HG03558 (cell line): ENCODE measurements around the gene ABCC3.

ENCODE experiments used
- ATAC-seq: cut with Tn5 transposase; IDR thresholded peaks from one replicate; pipeline ENCODE4 v1.9.1; 2021; ENCODE audit warnings: moderate number of reproducible peaks; ENCODE audit not compliant: unreplicated experiment; ENCODE audit errors: extremely low read depth

The ABCC3 gene

DNA sequence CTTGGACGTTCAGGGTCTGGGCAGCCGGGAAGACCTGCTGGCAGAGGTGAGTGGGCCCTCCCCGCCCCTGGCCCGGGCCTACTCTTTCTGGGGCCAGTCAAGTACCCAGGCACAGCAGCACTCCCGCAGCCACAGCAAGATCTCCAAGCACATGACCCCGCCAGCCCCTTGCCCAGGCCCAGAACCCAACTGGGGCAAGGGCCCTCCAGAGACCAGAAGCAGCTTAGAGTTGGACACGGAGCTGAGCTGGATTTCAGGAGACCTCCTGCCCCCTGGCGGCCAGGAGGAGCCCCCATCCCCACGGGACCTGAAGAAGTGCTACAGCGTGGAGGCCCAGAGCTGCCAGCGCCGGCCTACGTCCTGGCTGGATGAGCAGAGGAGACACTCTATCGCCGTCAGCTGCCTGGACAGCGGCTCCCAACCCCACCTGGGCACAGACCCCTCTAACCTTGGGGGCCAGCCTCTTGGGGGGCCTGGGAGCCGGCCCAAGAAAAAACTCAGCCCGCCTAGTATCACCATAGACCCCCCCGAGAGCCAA is 8.6 kb upstream of the ABCC3 start:
- no peak for ATAC-seq

GRCh38 chr17:50627036-50627781 is 7.5 kb upstream of the ABCC3 start:
- no peak for ATAC-seq

GRCh38 chr17:50627782-50628601 is 6.7 kb upstream of the ABCC3 start:
- ATAC-seq, result no peak

GRCh38 chr17:50629902-50630301 is 4.8 kb upstream of the ABCC3 start:
- no peak for ATAC-seq

- ATAC-seq, result no peak
Measured at GRCh38 chr17:50630524-50631194, 4.0 kb upstream of the ABCC3 start.

DNA sequence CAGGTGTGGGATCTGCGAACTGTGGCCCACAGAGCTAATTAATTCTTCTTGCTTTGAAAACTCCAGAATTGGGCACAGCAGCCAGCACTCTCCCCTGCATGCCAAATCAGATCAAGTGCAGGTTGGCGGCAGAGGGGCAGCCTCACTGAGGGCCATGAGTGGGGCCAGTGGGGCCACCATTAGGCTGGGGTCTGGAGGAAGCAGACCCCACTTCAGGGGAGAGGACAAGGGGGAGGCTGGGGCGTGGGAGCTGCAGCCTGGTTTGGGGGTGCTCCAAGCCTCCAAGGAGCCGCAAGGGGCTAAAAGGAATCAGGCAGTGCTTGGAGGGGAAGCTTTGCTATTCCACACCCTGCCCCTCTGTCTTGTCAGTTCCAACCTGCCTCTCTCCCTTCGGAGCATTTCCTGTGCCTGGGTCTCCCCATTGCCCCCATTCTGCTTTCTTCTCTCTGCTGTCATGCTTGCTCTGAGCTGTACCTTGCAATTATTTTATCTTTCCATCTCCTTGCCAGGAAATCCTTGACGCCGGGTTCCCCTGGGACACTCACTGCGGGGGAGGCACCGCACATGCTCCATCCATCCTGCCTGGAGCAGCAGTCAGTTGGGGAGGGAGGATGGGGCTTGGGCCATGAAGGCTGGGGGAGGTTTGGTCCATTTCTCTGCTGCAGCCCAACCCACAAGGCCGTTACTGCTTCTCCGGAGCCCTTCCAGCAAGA is 3.3 kb upstream of the ABCC3 start:
- no peak for ATAC-seq

DNA sequence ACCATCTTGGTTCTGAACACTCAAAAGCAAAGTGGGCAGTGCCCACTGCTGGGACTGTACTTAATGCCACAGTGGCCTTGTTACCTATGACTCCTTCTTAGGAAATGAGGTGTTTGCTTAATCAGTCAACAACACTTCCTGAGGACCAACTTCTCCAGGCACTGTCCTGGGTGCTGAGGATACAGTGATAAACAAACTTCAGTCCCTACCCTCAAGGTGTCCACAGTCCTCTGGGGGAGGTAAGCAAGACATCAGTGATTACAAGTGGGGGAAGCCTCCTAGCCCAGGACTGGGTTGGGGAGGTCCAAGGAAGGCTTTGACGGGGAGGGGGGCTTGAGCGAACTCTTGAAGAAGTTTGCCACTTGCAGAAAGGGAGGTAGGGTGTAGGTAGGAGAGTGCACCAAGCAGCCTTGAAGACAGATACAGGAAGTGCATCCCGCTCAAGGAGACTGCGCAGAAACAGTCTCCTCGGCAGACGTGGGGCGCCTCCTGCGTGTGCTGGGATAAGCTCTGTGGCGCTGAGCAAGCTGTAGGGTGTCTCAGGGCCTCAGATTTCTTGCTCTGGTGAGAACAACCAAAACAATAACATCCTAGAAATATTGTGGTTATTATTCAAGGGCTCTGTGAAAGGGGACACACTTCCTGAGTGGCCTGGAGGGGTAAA is 2.6 kb upstream of the ABCC3 start:
- no peak for ATAC-seq

GRCh38 chr17:50632637-50633036 is 2.0 kb upstream of the ABCC3 start:
- ATAC-seq, result no peak

- ATAC-seq, result no peak
Measured at GRCh38 chr17:50633683-50634082, 998 bp upstream of the ABCC3 start.

GRCh38 chr17:50634915-50635731 is 442 bp downstream of the ABCC3 start:
- ATAC-seq, result no peak

DNA sequence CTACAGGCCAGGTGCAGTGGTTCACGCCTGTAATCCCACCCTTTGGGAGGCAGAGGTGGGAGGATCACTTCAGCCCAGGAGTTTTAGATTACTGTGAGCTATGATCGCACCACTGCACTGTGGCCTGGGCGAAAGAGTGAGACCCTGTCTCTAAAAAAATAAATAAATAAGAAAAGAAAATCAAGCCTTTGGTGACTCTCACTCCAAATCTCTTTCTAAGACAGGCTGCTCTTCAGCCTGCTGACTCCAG is 976 bp downstream of the ABCC3 start:
- ATAC-seq, result no peak

DNA sequence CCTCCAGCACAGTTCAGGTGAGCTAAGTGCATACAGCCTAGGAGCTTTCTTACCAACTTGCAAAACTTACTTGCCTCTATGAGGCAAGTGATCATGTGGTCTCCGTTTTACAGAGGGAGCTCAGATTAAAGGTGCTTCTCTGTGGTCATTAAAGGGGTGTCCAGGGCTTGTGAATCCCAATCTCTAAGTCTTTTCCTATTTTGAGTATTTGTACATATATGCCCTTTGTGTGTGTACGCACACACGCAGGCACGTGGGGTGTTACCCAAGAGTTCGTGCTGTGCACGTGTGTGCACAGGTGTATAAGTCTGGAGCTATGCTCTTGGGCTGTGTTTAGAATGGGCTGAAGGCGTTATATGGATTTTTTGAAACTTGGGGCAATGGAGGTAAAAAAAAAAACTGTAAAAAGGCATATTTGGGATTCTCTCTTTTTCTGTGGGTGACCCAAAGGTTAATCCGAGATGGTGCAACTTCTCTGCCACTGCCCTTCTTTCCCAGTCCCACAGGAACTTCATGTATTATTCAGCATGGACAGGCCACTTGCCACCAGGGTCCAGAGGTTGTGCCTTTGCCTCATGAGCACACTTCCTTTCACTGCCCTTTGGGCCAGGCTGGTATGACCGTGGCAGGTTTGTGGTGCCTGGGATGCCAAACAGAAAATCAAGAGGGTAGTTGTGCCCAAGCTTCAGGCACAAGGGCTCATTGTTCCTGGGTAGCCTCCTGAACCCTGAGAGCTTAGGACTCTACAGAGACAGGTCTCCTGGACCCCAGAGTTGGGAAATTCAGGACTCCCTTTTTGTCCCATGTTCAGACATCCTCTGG is 1.5 kb downstream of the ABCC3 start:
- ATAC-seq, result no peak

GRCh38 chr17:50636804-50637195 is 2.1 kb downstream of the ABCC3 start:
- ATAC-seq, result no peak

DNA sequence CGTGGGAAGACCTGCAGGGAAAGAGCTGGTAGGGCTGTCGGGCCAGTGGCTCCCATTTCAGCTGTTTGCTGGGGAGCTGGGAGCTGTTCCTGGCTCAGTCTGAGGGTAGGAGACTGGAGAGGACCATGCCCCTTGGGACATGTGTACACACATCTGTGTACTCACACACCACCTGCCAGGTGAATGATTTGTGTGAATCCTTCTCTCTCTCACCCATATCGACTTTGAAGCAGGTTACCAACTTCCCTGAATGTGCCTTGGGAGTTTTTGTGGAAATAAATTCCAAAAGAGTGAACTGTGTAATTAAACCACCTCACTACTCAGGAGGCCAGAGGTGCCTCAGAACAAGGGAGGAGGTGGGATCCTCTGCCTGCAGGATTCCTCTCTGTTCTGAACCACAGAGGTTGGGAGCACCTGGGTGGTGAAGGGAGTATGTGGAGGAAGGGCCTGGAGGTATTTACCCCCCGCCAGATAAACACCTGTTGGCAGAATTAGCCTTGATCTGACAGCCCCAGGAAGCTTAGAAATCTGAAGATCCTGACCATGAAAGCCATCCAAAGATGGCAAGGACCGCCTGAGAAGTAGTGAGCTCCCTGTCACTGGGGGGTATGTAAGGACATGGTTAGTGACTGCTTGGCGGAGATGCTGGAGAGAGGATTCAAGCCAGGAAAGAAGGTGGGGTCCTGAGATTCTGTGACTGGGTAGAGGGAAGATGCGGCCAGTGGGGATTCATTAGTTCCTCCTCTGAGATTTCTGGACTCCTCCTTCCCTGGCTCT is 3.3 kb downstream of the ABCC3 start:
- no peak for ATAC-seq

DNA sequence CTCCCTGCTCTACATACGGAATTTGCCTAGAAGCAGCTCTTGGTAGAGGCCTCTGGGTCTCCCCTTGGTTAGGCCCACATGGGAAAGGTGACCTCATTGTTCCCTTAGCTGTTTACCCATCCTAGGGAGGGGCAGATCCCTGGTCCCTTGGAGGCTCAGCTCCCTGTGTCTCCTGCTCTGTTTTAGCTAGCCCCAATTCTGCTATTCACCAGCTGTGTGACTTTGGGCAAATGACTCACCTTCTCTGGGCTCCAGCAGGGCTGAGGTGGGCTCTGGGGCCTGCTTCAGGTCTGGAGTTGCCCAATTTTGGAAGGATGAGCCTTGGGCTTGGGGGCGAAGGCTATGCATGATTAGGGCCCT is 3.9 kb downstream of the ABCC3 start:
- no peak for ATAC-seq

DNA sequence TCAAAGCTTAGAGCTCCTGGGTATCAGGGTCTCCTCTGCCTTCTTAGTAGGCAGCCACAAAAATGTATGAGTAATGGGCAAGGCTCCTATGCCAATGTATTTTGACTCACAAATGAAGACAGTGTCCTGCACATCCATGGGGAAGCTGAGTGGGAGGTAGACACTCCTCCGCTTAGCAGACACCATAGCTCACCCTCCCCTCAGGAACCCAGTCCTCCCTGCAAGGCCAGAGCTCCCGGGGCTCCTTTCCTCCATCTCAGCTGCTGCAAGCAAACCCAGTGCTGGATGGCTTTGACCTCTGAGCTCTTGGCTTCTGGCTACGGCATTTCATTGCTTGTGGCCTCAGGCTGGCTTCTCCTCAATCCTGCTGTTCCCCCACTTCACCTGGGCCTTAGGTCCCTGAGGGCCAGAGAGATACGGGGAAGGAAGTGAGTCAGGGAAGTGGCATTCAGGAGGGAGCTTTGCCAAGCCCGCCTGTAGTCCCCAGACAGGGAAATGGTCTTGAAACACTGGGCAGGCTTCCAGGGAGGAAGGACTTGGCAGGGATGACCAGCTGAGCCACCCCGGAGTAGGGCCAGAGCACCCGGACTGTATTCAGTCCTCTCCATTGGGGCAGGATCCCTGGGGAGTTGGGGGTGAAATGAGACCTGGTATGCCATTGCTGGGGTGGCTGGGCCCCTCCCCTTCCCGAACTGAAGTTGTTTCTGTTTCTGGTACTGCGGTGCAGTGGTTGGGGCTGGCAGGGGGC is 4.5 kb downstream of the ABCC3 start:
- no peak for ATAC-seq

GRCh38 chr17:50640686-50641351 is 6.1 kb downstream of the ABCC3 start:
- no peak for ATAC-seq
